Mononuclear cell (primary cell): ENCODE results near the gene PARP8. TPM values are rescaled to one million over a fixed set of nuclear protein-coding genes. Genes with fewer than 3 reads are reported as not detected.
A peak's percentile ranks its signal among the peaks of the same experiment; 100 is the strongest.
"Not testable (repeated sequence)": the region's sequence is repeated elsewhere in the genome, so short reads cannot be mapped to it uniquely, and the experiment has no call there.

ENCODE experiments used
- H3K27me3 ChIP-seq: 2 replicates; pipeline ENCODE4 v1.6.0; 2011; ENCODE audit warnings: low read length, control low read depth; ENCODE audit not compliant: insufficient read depth
- H3K4me1 ChIP-seq: 2 replicates; pipeline ENCODE4 v1.5.1; 2011; ENCODE audit warnings: mild to moderate bottlenecking, low read length, control low read depth; ENCODE audit not compliant: insufficient read depth
- H3K4me3 ChIP-seq: 2 replicates; pipeline ENCODE4 v1.5.1; 2011; ENCODE audit warnings: mild to moderate bottlenecking, low read length, moderate library complexity
- H3K9me3 ChIP-seq: 2 replicates; pipeline ENCODE4 v1.5.1; 2011; ENCODE audit warnings: low read depth, mild to moderate bottlenecking, control low read depth, low read length
- total RNA-seq: library from RNA; depleted of rRNA; stranded (reverse); fragments of >200 nt; gene quantifications from one replicate; pipeline ENCODE4 v1.2.3, GENCODE V29; 2012

Gene PARP8
- total RNA-seq, 1 donor: 201 TPM

- Histone ChIP-seq H3K4me1 (peaks cover 53% of the 10 kb centered on the region), H3K9me3 (no peaks in the 10 kb centered on the region), H3K4me3 (peak overlapping the region; percentile 99), H3K27me3 (no peaks in the 10 kb centered on the region)
Observed at GRCh38 chr5:50667023-50667652, 701 bp downstream of the PARP8 start.

- Histone ChIP-seq H3K4me3 (peak overlapping the region; percentile 99), H3K9me3 (no peaks in the 10 kb centered on the region), H3K27me3 (no peaks in the 10 kb centered on the region), H3K4me1 (peaks cover 60% of the 10 kb centered on the region)
Observed at GRCh38 chr5:50667653-50668595, 1.5 kb downstream of the PARP8 start.

- Histone ChIP-seq H3K4me1 (peaks cover 59% of the 10 kb centered on the region), H3K4me3 (peak overlapping the region; percentile 99)
- not testable (repeated sequence) for H3K9me3 ChIP-seq, H3K27me3 ChIP-seq
Observed at GRCh38 chr5:50668636-50669035, 2.2 kb downstream of the PARP8 start.

DNA sequence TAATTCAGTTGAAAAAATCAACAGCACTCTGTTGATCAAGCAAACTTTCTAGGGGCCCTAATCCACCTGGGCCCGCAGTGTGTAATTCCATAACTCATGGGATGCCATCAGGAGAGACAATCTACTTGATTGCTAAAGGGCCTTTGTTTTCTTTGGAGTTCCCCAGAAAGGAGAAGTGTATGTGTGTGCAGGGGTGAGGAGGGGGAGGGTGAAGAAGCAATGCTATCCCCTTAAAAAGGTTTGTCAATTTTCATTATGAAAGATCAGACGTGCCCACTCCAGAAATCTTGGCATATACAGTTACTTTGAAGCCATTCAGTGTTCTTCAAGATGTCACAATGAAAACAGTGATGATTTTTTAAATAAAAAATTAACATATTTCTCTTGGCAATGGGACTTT lies 6.2 kb downstream of the PARP8 start:
- Histone ChIP-seq H3K4me3 (no peak overlapping the region), H3K9me3 (no peaks in the 10 kb centered on the region), H3K4me1 (peaks cover 50% of the 10 kb centered on the region), H3K27me3 (no peaks in the 10 kb centered on the region)

GRCh38 chr5:50673444-50673843 lies 7.0 kb downstream of the PARP8 start:
- not testable (repeated sequence) for H3K4me3 ChIP-seq, H3K9me3 ChIP-seq, H3K27me3 ChIP-seq
- peaks cover 50% of the 10 kb centered on the region for H3K4me1 ChIP-seq

DNA sequence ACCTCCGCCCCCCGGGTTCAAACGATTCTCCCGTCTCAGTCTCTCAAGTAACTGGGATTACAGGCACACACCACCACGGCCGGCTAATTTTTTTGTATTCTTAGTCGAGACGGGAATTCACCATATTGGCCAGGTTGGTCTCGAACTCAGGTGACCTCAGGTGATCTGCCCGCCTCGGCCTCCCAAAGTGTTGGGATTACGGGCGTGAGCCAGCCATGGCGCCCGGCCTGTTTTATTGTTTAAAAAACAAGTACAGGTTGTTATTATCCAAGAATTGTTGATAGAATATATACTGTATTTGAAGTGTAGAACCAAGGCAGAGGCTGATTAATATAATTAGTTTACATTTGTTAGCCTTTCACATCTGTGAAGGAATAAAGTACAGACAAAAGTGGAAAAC lies 8.9 kb downstream of the PARP8 start:
- Histone ChIP-seq H3K4me1 (peaks cover 51% of the 10 kb centered on the region), H3K4me3 (no peak overlapping the region), H3K9me3 (no peaks in the 10 kb centered on the region), H3K27me3 (no peaks in the 10 kb centered on the region)

DNA sequence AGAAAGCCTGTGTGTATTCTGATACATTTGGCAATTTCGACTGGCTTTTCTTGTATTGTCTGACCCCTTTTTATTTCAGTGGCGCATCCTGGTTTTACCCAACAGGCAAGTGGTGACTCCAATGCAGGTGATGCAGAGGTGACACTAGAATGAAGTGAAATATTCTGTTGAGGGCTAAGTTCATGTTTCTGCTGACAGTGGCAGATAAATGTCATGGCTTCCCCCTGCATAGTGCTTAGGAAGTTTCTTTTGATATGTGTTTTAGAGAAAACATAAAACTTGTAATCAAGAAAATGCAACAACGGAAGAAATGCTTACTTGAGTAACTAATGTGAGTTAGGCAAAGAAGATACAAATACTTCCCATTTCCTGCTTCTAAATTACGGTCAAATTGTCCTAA lies 13.1 kb downstream of the PARP8 start:
- H3K4me3 ChIP-seq, H3K9me3 ChIP-seq, H3K27me3 ChIP-seq: not testable (repeated sequence)
- peaks cover 19% of the 10 kb centered on the region for H3K4me1 ChIP-seq

- Histone ChIP-seq H3K9me3 (no peaks in the 10 kb centered on the region), H3K4me1 (peaks cover 24% of the 10 kb centered on the region), H3K4me3 (no peak overlapping the region), H3K27me3 (no peaks in the 10 kb centered on the region)
Observed at GRCh38 chr5:50684721-50685120, 18.3 kb downstream of the PARP8 start.

DNA sequence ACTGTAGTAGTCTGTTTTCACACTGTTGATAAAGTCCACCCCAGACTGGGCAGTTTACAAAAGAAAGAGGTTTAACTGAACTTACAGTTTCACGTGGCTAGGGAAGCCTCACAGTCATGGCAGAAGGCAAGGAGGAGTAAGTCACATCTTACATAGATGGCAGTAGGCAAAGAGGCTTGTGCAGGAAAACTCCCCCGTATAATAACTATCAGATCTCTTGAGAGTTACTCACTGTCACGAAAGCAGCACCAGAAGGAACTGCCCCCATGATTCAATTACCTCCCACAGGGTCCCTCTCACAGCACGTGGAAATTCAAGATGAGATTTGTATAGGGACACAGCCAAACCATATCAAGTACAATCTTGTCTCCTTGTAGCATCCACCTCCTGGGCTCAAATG lies 21.1 kb downstream of the PARP8 start:
- Histone ChIP-seq H3K27me3 (no peaks in the 10 kb centered on the region), H3K4me1 (peaks cover 33% of the 10 kb centered on the region)

GRCh38 chr5:50691399-50692016 lies 25.1 kb downstream of the PARP8 start:
- Histone ChIP-seq H3K27me3 (no peaks in the 10 kb centered on the region), H3K4me3 (no peak overlapping the region), H3K9me3 (no peaks in the 10 kb centered on the region), H3K4me1 (peaks cover 39% of the 10 kb centered on the region)

More for the DNA sequence above, 21.1 kb downstream of the PARP8 start:
- H3K9me3 ChIP-seq: no peaks in the 10 kb centered on the region
- no peak overlapping the region for H3K4me3 ChIP-seq

DNA sequence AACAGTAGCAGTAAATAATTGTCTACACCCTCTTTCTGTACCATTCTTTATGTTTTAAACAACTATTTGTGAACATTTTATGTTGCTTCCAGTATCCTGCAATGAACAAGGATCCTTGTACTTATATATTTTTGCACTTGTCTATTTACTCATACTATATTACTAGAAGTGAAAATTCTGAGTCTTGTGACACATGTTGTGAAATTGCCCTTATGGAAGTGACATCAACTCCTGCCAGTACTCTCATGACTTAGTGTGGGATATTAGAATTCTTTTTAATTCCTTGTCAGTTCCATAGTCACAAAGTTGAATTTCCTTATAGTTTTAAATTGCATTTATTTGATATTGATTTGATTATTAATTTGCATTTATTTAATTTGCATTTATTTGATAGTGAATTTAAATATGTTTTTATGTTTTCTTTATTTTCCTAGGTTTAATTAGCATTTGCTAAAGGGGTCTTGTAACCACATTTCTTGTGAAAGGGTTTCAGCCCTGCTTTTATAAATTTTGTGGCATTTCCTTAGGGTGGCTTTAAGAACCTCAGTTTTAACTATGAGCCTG lies 27.7 kb downstream of the PARP8 start:
- Histone ChIP-seq H3K4me3 (no peak overlapping the region), H3K27me3 (no peaks in the 10 kb centered on the region), H3K9me3 (no peaks in the 10 kb centered on the region), H3K4me1 (peaks cover 37% of the 10 kb centered on the region)

GRCh38 chr5:50694626-50695025 lies 28.2 kb downstream of the PARP8 start:
- not testable (repeated sequence) for H3K4me3 ChIP-seq, H3K9me3 ChIP-seq, H3K27me3 ChIP-seq
- peaks cover 32% of the 10 kb centered on the region for H3K4me1 ChIP-seq

DNA sequence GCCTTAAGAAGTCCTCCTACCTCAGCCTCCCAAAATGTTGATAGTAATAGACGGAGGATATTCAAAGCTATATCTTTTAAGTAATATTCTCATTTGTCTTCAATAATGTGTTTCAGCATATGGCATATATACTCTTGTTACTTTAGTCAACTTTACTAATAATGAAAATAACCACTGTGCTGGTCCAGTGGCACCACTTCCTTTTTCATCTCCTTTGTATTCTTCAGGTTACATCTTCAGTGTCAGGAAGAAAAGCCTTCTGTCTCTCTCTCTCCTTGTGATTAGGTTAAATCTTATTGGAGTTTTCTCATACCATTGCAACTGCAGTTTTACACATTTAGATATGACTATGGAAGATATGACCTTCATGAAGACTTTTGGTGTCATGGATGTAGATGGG lies 31.3 kb downstream of the PARP8 start:
- no peaks in the 10 kb centered on the region for H3K9me3 ChIP-seq
- H3K27me3 ChIP-seq: no peaks in the 10 kb centered on the region
- H3K4me3 ChIP-seq: no peak overlapping the region
- H3K4me1 ChIP-seq: peaks cover 20% of the 10 kb centered on the region

DNA sequence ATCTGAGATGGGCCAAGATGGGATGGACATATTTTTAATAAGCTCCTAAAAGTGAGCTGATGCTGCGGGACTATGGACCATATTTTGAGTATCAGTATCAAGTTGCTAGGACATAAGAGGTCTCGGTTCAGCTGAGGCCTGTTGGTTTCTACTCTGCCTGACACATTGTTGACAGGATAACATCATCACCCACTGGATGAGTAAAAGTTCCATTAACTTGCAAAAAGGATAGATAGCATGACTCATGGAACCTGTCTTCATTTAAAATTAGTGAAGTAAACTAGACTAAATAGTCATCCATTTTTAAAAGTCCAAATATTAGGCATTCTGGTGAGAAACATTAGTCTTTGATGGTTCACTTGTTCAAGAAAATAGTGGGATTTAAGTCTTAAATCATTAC lies 33.3 kb downstream of the PARP8 start:
- Histone ChIP-seq H3K4me3 (no peak overlapping the region), H3K4me1 (peaks cover 25% of the 10 kb centered on the region), H3K9me3 (no peaks in the 10 kb centered on the region), H3K27me3 (no peaks in the 10 kb centered on the region)

DNA sequence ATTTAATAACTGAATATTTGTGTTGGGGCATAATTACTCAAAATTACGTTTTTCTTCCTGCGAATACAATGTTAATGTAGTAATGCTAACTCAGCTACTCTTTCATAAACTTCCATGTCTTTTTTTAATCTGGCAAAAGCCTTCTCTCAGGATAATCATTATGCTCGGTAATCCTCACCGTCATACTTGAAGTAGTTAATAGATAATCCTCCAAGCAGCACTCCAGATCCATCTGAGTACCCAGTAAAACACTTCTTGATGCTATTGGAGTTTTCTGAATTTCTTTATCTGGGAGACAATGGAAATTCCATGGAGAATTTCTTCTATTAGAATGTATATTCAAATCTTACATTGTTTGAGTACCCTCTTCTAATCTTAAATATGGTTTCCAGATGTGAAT lies 34.3 kb downstream of the PARP8 start:
- no peak overlapping the region for H3K4me3 ChIP-seq
- peaks cover 21% of the 10 kb centered on the region for H3K4me1 ChIP-seq
- no peaks in the 10 kb centered on the region for H3K9me3 ChIP-seq
- H3K27me3 ChIP-seq: no peaks in the 10 kb centered on the region
